GM12878 (cell line): Measurements from ENCODE around the gene CPB2. TPM values are rescaled to one million over a fixed set of nuclear protein-coding genes. Genes with fewer than 3 reads are reported as not detected.

ENCODE experiments used
- ATAC-seq: fragments of 200-7000 bp; cut with Tn5 transposase; 3 replicates; pipeline ENCODE4 v1.9.1; 2020; ENCODE audit warnings: mild to moderate bottlenecking, moderate library complexity
- BruUV-seq: library from RNA; stranded (reverse); fragments of 400-500 nt; replicated peaks from 2 replicates; lab custom pipeline; 2021; lab: Mats Ljungman, UMichigan
- CTCF ChIA-PET: fragments of 300-600 bp; sonication (Branson Sonifier 250); formaldehyde crosslinking; extraction: SDS; loops from one replicate; lab custom pipeline; 2021; ENCODE audit warnings: inconsistent platforms; lab: Yijun Ruan, JAX
- POLR2A ChIA-PET: fragments of 350-600 bp; formaldehyde crosslinking; extraction: SDS; loops from one replicate; lab custom pipeline; 2021; ENCODE audit warnings: inconsistent platforms; lab: Charles Lee
- RAD21 ChIA-PET: fragments of 300-600 bp; sonication (Branson Sonifier 250); formaldehyde crosslinking; loops from one replicate; lab custom pipeline; 2023; ENCODE audit warnings: antibody characterized with exemption; ENCODE audit not compliant: unreplicated experiment; lab: Charles Lee
- SMC1A ChIA-PET: fragments of 300-600 bp; sonication (Branson Sonifier 250); formaldehyde crosslinking; loops from one replicate; lab custom pipeline; 2023; ENCODE audit not compliant: unreplicated experiment, uncharacterized antibody; lab: Charles Lee
- DNase-seq: peaks from one replicate; pipeline ENCODE4 v3.0.0-alpha.2; 2011; ENCODE audit warnings: low read depth, low spot score
- FAIRE-seq: peaks from 3 replicates; lab custom pipeline; 2011; peaks lifted over from hg19 to GRCh38; lab: Jason Lieb, UNC
- H2AFZ ChIP-seq: 2 replicates; pipeline ENCODE4 v1.6.0; 2011; ENCODE audit warnings: low read depth, low read length, control low read depth; ENCODE audit not compliant: control insufficient read depth
- H3K27ac ChIP-seq: 2 replicates; pipeline ENCODE4 v1.5.1; 2011; ENCODE audit warnings: control low read depth; ENCODE audit not compliant: control insufficient read depth, insufficient read depth
- H3K27me3 ChIP-seq, 2 experiments: replicated peaks in 1 of 2; 2 replicates each; pipeline versions ENCODE4 v1.6.0 to v1.6.1; 2011; ENCODE audit warnings: low read length in 1 of 2; ENCODE audit not compliant: control insufficient read depth in 2 of 2, insufficient read depth in 2 of 2
- H3K36me3 ChIP-seq, 2 experiments: 2 replicates each; pipeline ENCODE4 v1.5.1; 2011; ENCODE audit warnings: low read length in 1 of 2; ENCODE audit not compliant: control insufficient read depth in 2 of 2, insufficient read depth in 2 of 2
- H3K4me1 ChIP-seq: 2 replicates; pipeline ENCODE4 v1.6.1; 2011; ENCODE audit warnings: mild to moderate bottlenecking, low read length, moderate library complexity, mixed read lengths; ENCODE audit not compliant: control insufficient read depth, insufficient read depth
- H3K4me2 ChIP-seq: 2 replicates; pipeline ENCODE4 v1.6.0; 2011; ENCODE audit warnings: control low read depth; ENCODE audit not compliant: control insufficient read depth, insufficient read depth
- H3K4me3 ChIP-seq: fragments of 200-600 bp; sonication (generic); 2 replicates; pipeline ENCODE4 v1.5.1; 2016
- H3K79me2 ChIP-seq: 2 replicates; pipeline ENCODE4 v1.6.0; 2011; ENCODE audit warnings: low read length; ENCODE audit not compliant: control insufficient read depth, insufficient read depth
- H3K9ac ChIP-seq: 2 replicates; pipeline ENCODE4 v1.8.0; 2011; ENCODE audit warnings: low read length, control low read depth, mixed read lengths; ENCODE audit not compliant: control insufficient read depth, insufficient read depth
- H3K9me3 ChIP-seq: replicated peaks from 3 replicates; pipeline ENCODE4 v1.5.1; 2011; ENCODE audit warnings: mild to moderate bottlenecking, low read length; ENCODE audit not compliant: control insufficient read depth, insufficient read depth
- H4K20me1 ChIP-seq: 2 replicates; pipeline ENCODE4 v1.6.0; 2011; ENCODE audit not compliant: control insufficient read depth, insufficient read depth
- POU2F2 ChIP-seq: IDR thresholded peaks from 3 replicates; pipeline ENCODE4 v1.6.1; 2011; ENCODE audit warnings: low read depth, mild to moderate bottlenecking, low read length, borderline replicate concordance
- TCF12 ChIP-seq: IDR thresholded peaks from 2 replicates; pipeline ENCODE4 v1.6.1; 2011; ENCODE audit warnings: low read depth, mild to moderate bottlenecking, low read length
- TCF7 ChIP-seq: IDR thresholded peaks from 2 replicates; pipeline ENCODE4 v1.6.1; 2014; ENCODE audit warnings: antibody characterized with exemption, borderline replicate concordance
- WRNIP1 ChIP-seq: IDR thresholded peaks from 2 replicates; pipeline ENCODE4 v1.6.1; 2011; ENCODE audit warnings: low read depth, low read length, improper control_type of control experiment, borderline replicate concordance
- ZNF24 ChIP-seq: fragments of 450-650 bp; IDR thresholded peaks from 2 replicates; pipeline ENCODE4 v1.6.1; 2017; ENCODE audit warnings: antibody characterized with exemption, mild to moderate bottlenecking
- WGBS: methylation state at CpG from one replicate; pipeline ENCODE4 v1.1.6; 2016; ENCODE audit warnings: low lambda C conversion rate; ENCODE audit not compliant: insufficient replicate concordance, insufficient coverage; ENCODE audit errors: missing lambda C conversion rate; 5-methylcytosine and 5-hydroxymethylcytosine counted together
- in situ Hi-C: fragments of 300-500 bp; cut with MboI; formaldehyde crosslinking; loops from 9 replicates; pipeline ENCODE4 v1.14.3; 2018; ENCODE audit warnings: mixed read lengths
- intact Hi-C: fragments of 100-400 bp; cut with micrococcal nuclease; formaldehyde crosslinking; loops from one replicate; pipeline ENCODE4 v1.14.2; 2022; ENCODE audit not compliant: unreplicated experiment
- polyA plus RNA-seq, 11 experiments: library from polyadenylated mRNA; depleted of rRNA in 4 of 11; unstranded in 6 of 11; stranded (reverse) in 5 of 11; fragments of >200 nt; fragmentation: Nextera tagmentation in 4 of 11; fragmentation: Illumina TruSeq in 1 of 11; extraction: Ambion mirVana in 4 of 11; extraction: Trizol in 1 of 11; gene quantifications; 1 replicate in 1 of 11; 2 replicates in 10 of 11; pipeline versions ENCODE4 v1.2.1 to v1.2.3, GENCODE V29; 2011 to 2016; ENCODE audit warnings: inconsistent platforms in 2 of 11, missing spikeins in 2 of 11, low read depth in 1 of 11
- total RNA-seq, 4 experiments: library from RNA; depleted of rRNA in 3 of 4; stranded (reverse); fragments of >200 nt in 3 of 4; fragmentation: Illumina TruSeq in 1 of 4; extraction: Trizol in 1 of 4; gene quantifications; 2 replicates each; pipeline versions ENCODE4 v1.2.1 to v1.2.3, GENCODE V29; 2013 to 2021
- TF ChIP-seq, protein P1 (sequence below): IDR thresholded peaks from 2 replicates; pipeline ENCODE4 v1.6.1; 2012; ENCODE audit warnings: low read depth, low read length, improper control_type of control experiment
- TF ChIP-seq, protein P2 (sequence below): fragments of 450-650 bp; IDR thresholded peaks from 2 replicates; pipeline ENCODE4 v1.6.1; 2017; ENCODE audit warnings: antibody characterized with exemption, mild to moderate bottlenecking, moderate library complexity

Gene CPB2
- total and polyA plus RNA-seq, 10 of the 15 experiments (the other 5 are each of a cell fraction or from before 2014, with no cell fraction given), result 0.05 to 0.87 (median 0.13) TPM; not detected in 3

DNA sequence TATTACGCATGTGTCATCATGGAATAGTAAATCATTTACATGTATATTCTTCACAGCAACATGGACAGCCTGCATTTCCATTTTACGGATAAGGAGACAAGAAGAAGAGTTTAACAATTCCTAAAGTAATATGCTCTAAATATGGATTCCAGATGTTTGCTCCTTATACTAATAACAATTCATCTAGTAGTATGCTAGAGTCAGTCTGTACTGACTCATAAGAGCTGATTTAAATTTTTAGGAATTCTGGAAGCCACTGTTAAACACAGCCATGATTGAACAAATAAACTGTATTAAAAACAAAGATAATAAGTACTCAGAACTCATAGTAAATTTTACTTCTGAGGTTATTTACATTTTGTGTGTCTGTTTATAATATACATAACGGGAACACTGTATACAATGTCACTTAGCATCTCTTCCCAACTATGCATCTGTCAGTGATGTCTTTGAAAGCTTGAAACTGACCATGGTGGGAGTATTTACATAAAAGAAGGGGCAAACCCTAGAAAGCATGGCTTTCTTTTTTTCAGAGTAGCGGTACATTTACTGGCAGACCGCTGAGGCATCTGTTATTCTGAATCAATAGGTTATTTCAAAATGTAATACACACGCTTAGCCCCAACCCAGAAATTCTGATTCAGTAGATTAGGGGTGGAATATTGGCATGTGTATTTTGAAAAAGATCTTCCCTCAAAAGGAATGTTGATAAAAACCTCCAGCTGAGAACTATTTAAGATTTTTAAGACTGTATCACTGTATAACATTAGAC, 65.2 kb downstream of the CPB2 start:
- Histone ChIP-seq H2AFZ (no peak overlapping the region), H3K9ac (no peak overlapping the region), H3K4me1 (no peaks in the 10 kb centered on the region), H3K27me3 (no peaks in the 10 kb centered on the region), H3K79me2 (peaks cover 13% of the 10 kb centered on the region), H3K27ac (no peak overlapping the region), H4K20me1 (no peaks in the 10 kb centered on the region), H3K9me3 (no peaks in the 10 kb centered on the region), H3K4me2 (no peak overlapping the region), H3K4me3 (no peak overlapping the region), H3K36me3 (peaks cover 2 to 6% of the 10 kb centered on the region in 2 experiments; a peak in 3 of 4 replicates)
- 97% methylated on average over 6 of the region's 6 CpGs for WGBS
- no TSS peak for BruUV-seq
- ATAC-seq (no peak), DNase-seq (no peak), FAIRE-seq (no peak)
- ChIA-PET CTCF (interaction anchor here (1.2 to 1.3 kb wide), 2 partner anchors 11 to 121 kb away, joined by 3 to 4 read pairs; no protein-coding TSS in a partner anchor), POLR2A (interaction anchor here (0.6 to 1.8 kb wide), 2 partner anchors 13 to 86 kb away, joined by 3 to 4 read pairs; partner anchors contain the start of gene ZC3H13), RAD21 (interaction anchor here (0.6 kb wide), 1 partner anchor 40 kb away, joined by 5 read pairs; no protein-coding TSS in a partner anchor)
- TF ChIP-seq, protein P1, sequence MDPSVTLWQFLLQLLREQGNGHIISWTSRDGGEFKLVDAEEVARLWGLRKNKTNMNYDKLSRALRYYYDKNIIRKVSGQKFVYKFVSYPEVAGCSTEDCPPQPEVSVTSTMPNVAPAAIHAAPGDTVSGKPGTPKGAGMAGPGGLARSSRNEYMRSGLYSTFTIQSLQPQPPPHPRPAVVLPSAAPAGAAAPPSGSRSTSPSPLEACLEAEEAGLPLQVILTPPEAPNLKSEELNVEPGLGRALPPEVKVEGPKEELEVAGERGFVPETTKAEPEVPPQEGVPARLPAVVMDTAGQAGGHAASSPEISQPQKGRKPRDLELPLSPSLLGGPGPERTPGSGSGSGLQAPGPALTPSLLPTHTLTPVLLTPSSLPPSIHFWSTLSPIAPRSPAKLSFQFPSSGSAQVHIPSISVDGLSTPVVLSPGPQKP, result no peak
- TF ChIP-seq, protein P2, sequence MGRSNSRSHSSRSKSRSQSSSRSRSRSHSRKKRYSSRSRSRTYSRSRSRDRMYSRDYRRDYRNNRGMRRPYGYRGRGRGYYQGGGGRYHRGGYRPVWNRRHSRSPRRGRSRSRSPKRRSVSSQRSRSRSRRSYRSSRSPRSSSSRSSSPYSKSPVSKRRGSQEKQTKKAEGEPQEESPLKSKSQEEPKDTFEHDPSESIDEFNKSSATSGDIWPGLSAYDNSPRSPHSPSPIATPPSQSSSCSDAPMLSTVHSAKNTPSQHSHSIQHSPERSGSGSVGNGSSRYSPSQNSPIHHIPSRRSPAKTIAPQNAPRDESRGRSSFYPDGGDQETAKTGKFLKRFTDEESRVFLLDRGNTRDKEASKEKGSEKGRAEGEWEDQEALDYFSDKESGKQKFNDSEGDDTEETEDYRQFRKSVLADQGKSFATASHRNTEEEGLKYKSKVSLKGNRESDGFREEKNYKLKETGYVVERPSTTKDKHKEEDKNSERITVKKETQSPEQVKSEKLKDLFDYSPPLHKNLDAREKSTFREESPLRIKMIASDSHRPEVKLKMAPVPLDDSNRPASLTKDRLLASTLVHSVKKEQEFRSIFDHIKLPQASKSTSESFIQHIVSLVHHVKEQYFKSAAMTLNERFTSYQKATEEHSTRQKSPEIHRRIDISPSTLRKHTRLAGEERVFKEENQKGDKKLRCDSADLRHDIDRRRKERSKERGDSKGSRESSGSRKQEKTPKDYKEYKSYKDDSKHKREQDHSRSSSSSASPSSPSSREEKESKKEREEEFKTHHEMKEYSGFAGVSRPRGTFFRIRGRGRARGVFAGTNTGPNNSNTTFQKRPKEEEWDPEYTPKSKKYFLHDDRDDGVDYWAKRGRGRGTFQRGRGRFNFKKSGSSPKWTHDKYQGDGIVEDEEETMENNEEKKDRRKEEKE, result no peak
- no peak for TF ChIP-seq WRNIP1
- no peak for TF ChIP-seq POU2F2
- TF ChIP-seq TCF7, result no peak
- no peak for TF ChIP-seq TCF12
- TF ChIP-seq ZNF24, result no peak
- TF ChIP-seq, all 136 proteins: peak for 0
- in situ Hi-C loops, result no loop called here
- intact Hi-C loops, result no loop called here
- SMC1A ChIA-PET, result interaction anchor here (1.1 to 1.6 kb wide), 3 partner anchors 9 to 138 kb away, joined by 3 to 6 read pairs (median 5); no protein-coding TSS in a partner anchor
